GM10847 (cell line): ENCODE data around the gene KATNAL2.

Source experiments
- POLR2A ChIP-seq: IDR thresholded peaks from 2 replicates; pipeline ENCODE4 v1.6.1; 2011; ENCODE audit not compliant: insufficient read length; ENCODE audit errors: extremely low read depth

The KATNAL2 gene

DNA sequence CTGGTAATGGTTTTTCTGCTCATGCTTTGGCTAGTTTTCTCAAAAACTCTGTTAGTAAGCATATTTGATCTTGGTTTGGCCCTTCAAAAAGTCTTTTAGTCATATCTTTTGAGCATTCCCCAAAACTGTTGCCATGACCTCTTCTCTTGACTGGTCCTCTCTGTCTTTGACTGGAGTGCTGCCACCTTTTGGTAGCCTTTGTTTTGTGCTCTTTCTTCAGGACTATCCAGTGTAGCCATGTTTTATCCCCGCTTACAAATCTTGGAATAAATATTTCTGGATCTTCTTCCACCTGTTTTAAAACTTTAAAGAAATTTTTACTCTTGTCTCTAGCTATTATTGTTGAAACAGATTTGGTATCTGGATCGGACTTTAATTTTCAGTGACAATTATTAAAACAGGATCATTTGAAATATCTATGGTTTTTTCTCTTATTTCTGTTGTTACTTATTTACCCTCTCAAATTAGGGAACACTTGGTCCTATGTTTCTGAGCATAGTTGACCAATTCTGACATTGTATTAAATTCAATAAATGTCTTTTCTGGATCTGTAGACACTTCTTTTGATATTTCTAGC, 119.0 kb downstream of the KATNAL2 start:
- TF ChIP-seq POLR2A, result no peak

GRCh38 chr18:47036927-47037578, 119.7 kb downstream of the KATNAL2 start:
- no peak for TF ChIP-seq POLR2A

DNA sequence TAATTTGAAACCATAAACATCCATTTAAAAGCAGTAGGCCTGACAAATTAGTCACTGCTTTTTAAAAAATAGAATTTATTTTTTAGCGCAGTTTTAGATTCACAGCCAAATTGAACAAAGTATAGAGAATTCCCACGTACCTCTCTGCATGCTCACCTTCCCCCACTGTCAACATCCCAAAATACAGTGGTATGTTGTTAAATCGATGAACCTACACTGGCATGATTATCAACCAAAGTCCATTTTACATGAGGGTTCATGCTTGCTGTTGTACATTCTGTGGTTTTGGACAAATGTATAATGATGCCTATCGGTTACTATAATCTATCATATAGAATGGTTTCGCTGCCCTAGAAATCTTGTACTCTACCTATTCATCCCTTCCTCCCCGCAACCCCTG, 123.6 kb downstream of the KATNAL2 start:
- TF ChIP-seq POLR2A, result no peak

DNA sequence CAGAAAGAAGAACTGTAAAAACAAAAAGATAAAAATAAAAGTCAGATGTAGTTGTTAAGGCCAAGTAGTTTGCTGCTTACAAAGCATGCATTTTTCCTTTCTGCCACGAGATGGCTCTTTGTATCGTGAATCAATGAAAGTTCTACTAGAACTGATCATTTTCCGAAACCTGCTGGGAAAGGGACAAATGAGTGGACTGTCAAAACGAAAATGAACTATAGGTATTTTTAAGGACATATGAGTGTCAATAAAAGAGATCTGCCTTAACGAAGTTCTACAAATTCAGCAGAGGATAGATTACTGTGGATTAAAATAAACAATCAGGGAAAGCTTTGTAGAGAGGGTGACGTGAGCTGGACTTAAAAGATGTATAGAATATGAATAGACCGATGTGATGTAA, 133.1 kb downstream of the KATNAL2 start:
- TF ChIP-seq POLR2A, result no peak

DNA sequence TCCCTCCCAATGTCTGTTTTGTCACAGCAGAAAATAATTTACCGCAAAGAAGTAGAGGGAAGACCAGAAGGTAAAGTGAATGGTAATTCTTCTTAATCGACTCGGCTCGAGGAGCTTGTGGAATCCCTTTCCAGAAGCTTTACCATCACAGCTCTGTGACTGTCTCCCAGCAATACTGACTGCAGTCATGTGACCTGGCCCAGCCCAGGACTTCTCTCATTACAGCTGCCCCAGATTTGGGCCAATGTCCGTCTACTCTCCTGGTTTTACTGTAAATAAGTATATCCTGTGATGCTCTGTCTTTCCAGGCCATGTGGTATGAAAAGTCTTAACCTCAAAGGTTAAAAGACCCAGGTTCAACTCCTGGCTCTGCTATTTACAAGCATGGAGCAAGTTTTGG, 137.0 kb downstream of the KATNAL2 start:
- TF ChIP-seq POLR2A, result no peak

DNA sequence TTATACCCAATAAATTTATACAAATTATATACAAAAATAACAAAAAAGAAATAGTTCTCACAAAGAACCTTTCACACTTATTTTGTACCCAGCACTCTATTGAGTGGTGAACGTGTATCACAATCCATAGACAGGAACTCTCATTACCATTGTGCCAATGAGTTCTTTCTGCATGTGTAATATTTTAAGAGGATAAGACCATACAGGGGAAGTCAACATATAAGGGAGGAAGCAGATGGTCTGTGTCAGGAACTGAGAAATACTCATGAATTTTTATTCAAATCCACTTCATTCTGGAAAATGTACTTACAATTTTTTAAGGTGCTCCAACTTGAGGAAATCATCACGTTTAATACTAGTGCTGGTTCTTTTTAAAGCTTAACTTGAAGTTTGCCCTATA, 145.1 kb downstream of the KATNAL2 start:
- TF ChIP-seq POLR2A, result no peak

GRCh38 chr18:47063096-47063495, 145.7 kb downstream of the KATNAL2 start:
- no peak for TF ChIP-seq POLR2A

DNA sequence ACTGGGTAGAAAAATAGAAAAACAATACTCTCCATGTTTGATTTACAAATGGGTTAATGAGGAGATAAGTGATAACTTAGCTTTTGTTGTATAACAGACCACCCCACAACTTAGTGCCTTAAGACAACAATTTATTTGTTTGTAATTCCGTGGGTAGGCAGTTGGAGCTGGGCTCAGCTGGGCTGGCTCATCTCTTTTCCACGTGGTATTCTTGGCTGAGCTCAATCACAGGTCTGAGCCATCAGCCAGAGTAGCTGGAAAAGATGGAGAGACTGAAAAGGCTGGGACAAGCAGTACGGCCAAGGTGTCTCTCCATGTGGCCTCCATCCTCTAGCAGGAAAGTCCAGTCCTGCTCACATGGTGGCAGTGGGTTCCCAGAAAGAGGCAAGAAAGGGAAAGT, 150.2 kb downstream of the KATNAL2 start:
- no peak for TF ChIP-seq POLR2A

- no peak for TF ChIP-seq POLR2A
Measured at GRCh38 chr18:47075098-47075883, 157.9 kb downstream of the KATNAL2 start.

DNA sequence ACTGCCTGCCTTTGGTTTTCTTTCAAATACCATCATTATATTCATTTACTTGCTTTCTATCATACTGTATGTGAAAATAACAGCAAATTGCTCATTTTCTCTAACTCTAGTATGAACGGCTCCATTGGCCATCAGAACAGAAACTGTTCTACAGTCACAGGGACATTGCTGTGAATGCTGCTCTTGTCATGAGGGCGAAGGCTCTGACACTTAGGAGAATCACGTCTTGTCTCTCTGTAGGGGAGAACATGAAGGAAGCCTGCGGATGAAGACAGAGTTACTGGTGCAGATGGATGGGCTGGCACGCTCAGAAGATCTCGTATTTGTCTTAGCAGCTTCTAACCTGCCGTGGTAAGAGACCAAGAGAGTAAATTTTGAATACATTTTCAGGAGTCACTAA, 159.7 kb downstream of the KATNAL2 start:
- TF ChIP-seq POLR2A, result no peak

DNA sequence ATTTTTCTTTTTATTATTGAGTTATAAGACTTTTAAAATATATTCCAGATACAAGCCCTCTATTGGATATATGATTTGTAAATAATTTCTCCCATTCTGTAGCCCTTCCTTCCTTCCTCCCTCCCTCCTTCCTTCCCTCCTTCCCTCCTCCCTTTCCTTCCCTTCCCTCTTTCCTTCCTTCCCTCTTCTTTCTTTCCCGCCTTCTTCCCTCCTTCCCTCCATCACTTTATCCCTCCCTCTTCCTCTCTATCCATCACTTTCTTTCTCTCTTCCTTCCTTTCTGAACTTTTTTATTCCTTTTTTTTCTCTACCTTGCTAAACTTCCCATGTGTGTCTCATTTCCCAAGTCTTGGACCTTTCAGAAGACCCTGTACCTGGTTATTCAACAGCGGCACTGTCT, 163.5 kb downstream of the KATNAL2 start:
- no peak for TF ChIP-seq POLR2A

GRCh38 chr18:47081578-47081977, 164.2 kb downstream of the KATNAL2 start:
- TF ChIP-seq POLR2A, result no peak

GRCh38 chr18:47087676-47088075, 170.3 kb downstream of the KATNAL2 start:
- TF ChIP-seq POLR2A, result no peak

- TF ChIP-seq POLR2A, result no peak
Measured at GRCh38 chr18:47095810-47096209, 178.4 kb downstream of the KATNAL2 start.

DNA sequence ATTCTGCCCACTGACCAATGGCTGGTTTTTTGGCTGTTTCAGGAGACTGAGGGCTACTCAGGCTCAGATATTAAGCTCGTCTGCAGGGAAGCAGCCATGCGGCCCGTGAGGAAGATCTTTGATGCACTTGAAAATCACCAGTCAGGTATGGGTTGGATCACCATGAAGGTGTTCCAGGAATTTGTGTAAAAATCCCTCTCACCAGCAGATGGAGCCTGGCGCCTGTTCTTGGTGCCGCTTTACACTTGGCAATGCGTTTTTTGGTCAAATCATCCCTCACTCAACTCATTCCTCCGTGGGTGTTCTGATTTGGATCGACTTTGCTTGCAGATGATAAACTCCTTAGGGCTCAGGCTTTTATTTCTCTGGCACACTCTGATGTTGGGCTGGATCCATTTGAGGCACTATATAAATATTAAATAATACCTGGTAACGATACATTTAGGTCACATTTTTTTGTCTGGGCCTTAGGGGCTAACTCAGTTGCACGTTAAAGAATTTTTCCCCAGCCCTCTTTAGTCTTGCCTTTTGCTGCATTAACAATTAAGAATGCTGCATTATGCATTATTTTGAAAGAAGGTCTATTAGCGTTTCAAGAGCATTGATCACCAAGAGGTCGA, 182.9 kb downstream of the KATNAL2 start:
- TF ChIP-seq POLR2A, result no peak

- no peak for TF ChIP-seq POLR2A
Measured at GRCh38 chr18:47108373-47108772, 191.0 kb downstream of the KATNAL2 start.
